C4-2B (cell line): Measurements from ENCODE around the gene SLC10A7.

Experiments
- CTCF ChIP-seq: fragments of 450-650 bp; conservative IDR thresholded peaks from 2 replicates; pipeline ENCODE4 v1.5.1; 2017; ENCODE audit warnings: mild to moderate bottlenecking
- ZFX ChIP-seq: fragments of 450-650 bp; IDR thresholded peaks from 2 replicates; pipeline ENCODE4 v1.6.1; 2017

- no peak for TF ChIP-seq CTCF
- TF ChIP-seq ZFX: no peak
Observed at GRCh38 chr4:146346276-146346675, 175.5 kb downstream of the SLC10A7 start.
